HS-27A (cell line): ENCODE results near the gene DGKD.

Experiments
- DNase-seq: peaks from one replicate; pipeline ENCODE4 v3.0.0-alpha.2; 2012; ENCODE audit warnings: low read depth, missing footprints

Gene DGKD

GRCh38 chr2:233428438-233428837, 74.1 kb downstream of the DGKD start:
- DNase-seq, result no peak

- no peak for DNase-seq
These were observed 75.0 kb downstream of the DGKD start for GRCh38 chr2:233429175-233429897.

GRCh38 chr2:233430081-233430480, 75.8 kb downstream of the DGKD start:
- DNase-seq, result no peak

- no peak for DNase-seq
These were observed 76.4 kb downstream of the DGKD start for GRCh38 chr2:233430651-233431050.

GRCh38 chr2:233433029-233433428, 78.7 kb downstream of the DGKD start:
- DNase-seq, result no peak

- DNase-seq, result no peak
These were observed 79.5 kb downstream of the DGKD start for GRCh38 chr2:233433794-233434193.

- DNase-seq, result no peak
These were observed 80.5 kb downstream of the DGKD start for GRCh38 chr2:233434666-233435330.

- DNase-seq, result no peak
These were observed 81.3 kb downstream of the DGKD start for GRCh38 chr2:233435436-233436190.

GRCh38 chr2:233436191-233436581, 81.9 kb downstream of the DGKD start:
- no peak for DNase-seq

- DNase-seq, result no peak
These were observed 82.6 kb downstream of the DGKD start for GRCh38 chr2:233436691-233437438.

GRCh38 chr2:233437439-233437955, 83.2 kb downstream of the DGKD start:
- no peak for DNase-seq

- no peak for DNase-seq
These were observed 84.4 kb downstream of the DGKD start for GRCh38 chr2:233438573-233439147.

GRCh38 chr2:233439191-233439590, 84.9 kb downstream of the DGKD start:
- no peak for DNase-seq

- DNase-seq, result no peak
These were observed 86.0 kb downstream of the DGKD start for GRCh38 chr2:233440314-233440713.

- no peak for DNase-seq
These were observed 86.4 kb downstream of the DGKD start for GRCh38 chr2:233440714-233441113.

GRCh38 chr2:233441161-233442027, 87.1 kb downstream of the DGKD start:
- DNase-seq, result no peak

- no peak for DNase-seq
These were observed 87.7 kb downstream of the DGKD start for GRCh38 chr2:233442028-233442310.

GRCh38 chr2:233443511-233444183, 89.4 kb downstream of the DGKD start:
- DNase-seq, result no peak

GRCh38 chr2:233444501-233444900, 90.2 kb downstream of the DGKD start:
- no peak for DNase-seq

GRCh38 chr2:233445152-233445830, 91.0 kb downstream of the DGKD start:
- DNase-seq, result no peak
